ENCODE measurements around the gene RNPEP. TPM values are rescaled to one million over a fixed set of nuclear protein-coding genes. Genes with fewer than 3 reads are reported as not detected.
"Not testable (repeated sequence)": the region's sequence is repeated elsewhere in the genome, so short reads cannot be mapped to it uniquely, and the experiment has no call there.

Gene RNPEP
- total and polyA plus RNA-seq, 2 of the 8 experiments (the other 6 are each of a cell fraction or from before 2014, with no cell fraction given), result 34.1 to 51.1 TPM

- not testable (repeated sequence) for H2BK5ac ChIP-seq (ENCODE audit: low read depth, low read length); H3K18ac ChIP-seq (ENCODE audit: extremely low read depth, low read length); H3K23me2 ChIP-seq (ENCODE audit: low read depth, low read length); H3K14ac ChIP-seq (ENCODE audit: insufficient read length); H3K9ac ChIP-seq (replicated peaks in 1 of 4; ENCODE audit: extremely low read depth in 1 of 4, low read depth in 3 of 4, low read length in 3 of 4); H2BK20ac ChIP-seq (ENCODE audit: low read length); H4K20me1 ChIP-seq (replicated peaks in 1 of 2; ENCODE audit: control insufficient read depth in 1 of 2, insufficient read depth in 2 of 2, low read length in 2 of 2); H4K91ac ChIP-seq (replicated peaks; ENCODE audit: insufficient read length, low read length); H4K5ac ChIP-seq (ENCODE audit: insufficient read length, low read depth, low read length); H3K27ac ChIP-seq (ENCODE audit: low read depth, low read length); H3K23ac ChIP-seq (ENCODE audit: insufficient read length); H4K8ac ChIP-seq (ENCODE audit: extremely low read depth, insufficient read depth, low read length); H3K4ac ChIP-seq (replicated peaks; ENCODE audit: insufficient read length, low read depth, low read length); H3K4me2 ChIP-seq (ENCODE audit: insufficient read depth in 1 of 2, low read depth in 2 of 2, low read length in 2 of 2); H3K4me1 ChIP-seq (replicated peaks in 1 of 4; ENCODE audit: control insufficient read depth in 3 of 4, insufficient read depth in 4 of 4, low read length in 3 of 4); H3K79me1 ChIP-seq (ENCODE audit: low read depth, low read length); FAIRE-seq; H2BK120ac ChIP-seq (replicated peaks; ENCODE audit: low read depth, low read length); H3K56ac ChIP-seq (replicated peaks; ENCODE audit: insufficient read length, low read depth, low read length); H3K79me2 ChIP-seq (ENCODE audit: control insufficient read depth in 1 of 2, insufficient read depth in 2 of 2, low read length in 2 of 2); DNase-seq (ENCODE audit: low read depth in 1 of 2, low spot score in 2 of 2); H2AK5ac ChIP-seq (ENCODE audit: low read depth, low read length); H3K9me3 ChIP-seq (ENCODE audit: insufficient read depth in 2 of 2, low read depth in 1 of 2, low read length in 1 of 2); H3K27me3 ChIP-seq (replicated peaks in 1 of 4; ENCODE audit: control insufficient read depth in 3 of 4, extremely low read depth in 1 of 4, insufficient read depth in 3 of 4, low read length in 3 of 4); H2BK12ac ChIP-seq (ENCODE audit: low read depth, low read length); H3K4me3 ChIP-seq (ENCODE audit: extremely low read depth in 1 of 4, insufficient read depth in 2 of 4, low read depth in 3 of 4, low read length in 4 of 4); H2BK15ac ChIP-seq (ENCODE audit: low read length); H2AFZ ChIP-seq (ENCODE audit: low read length); H3K36me3 ChIP-seq (ENCODE audit: control insufficient read depth in 2 of 4, insufficient read depth in 4 of 4, low read length in 3 of 4)
- CTCF ChIA-PET (ENCODE audit: partially characterized antibody), result interaction anchor here (0.6 to 8.4 kb wide), 10 partner anchors 10 to 262 kb away, joined by 3 to 145 read pairs (median 4); no protein-coding TSS in a partner anchor
- POLR2A ChIA-PET (ENCODE audit: partially characterized antibody), result interaction anchor here (0.7 to 1.2 kb wide), 5 partner anchors 17 to 70 kb away, joined by 3 to 11 read pairs (median 3); partner anchors contain the start of gene ELF3
- peak in 1 of 3 experiments; percentile 6; a peak in 1 of 4 replicates for TF ChIP-seq CTCF (IDR thresholded peaks at IDR 0.05; ENCODE audit: control extremely low read depth in 1 of 3, insufficient read depth in 1 of 3, low read depth in 1 of 3, low read length in 3 of 3)
- WGBS, 2 experiments (ENCODE audit: extremely low coverage in 1 of 2, insufficient coverage in 1 of 2, insufficient read length in 1 of 2, insufficient replicate concordance in 2 of 2, low coverage in 1 of 2, low lambda C conversion rate in 2 of 2, missing lambda C conversion rate in 1 of 2), result 88% methylated on average over 6 of the region's 10 CpGs; no CpG with 5 or more reads in 1 of the 2 experiments
These were observed 42.1 kb upstream of the RNPEP start for GRCh38 chr1:201940316-201940715.
